ENCODE measurements around the gene CDC6. TPM values are rescaled to one million over a fixed set of nuclear protein-coding genes. Genes with fewer than 3 reads are reported as not detected.

CDC6 gene
- total RNA-seq, 4 donors from 2014 or later = 0.54 to 2.2 (median 1.2) TPM; not detected in 1

- Histone ChIP-seq H3K27ac (peak overlapping the region; percentile 52 to 99 (median 96)), H3K9me3 (no peaks in the 10 kb centered on the region), H3K36me3 (peaks cover 0 to 15% of the 10 kb centered on the region in 2 donors), H3K4me3 (peak overlapping the region; percentile 58 to 90), H3K27me3 (no peaks in the 10 kb centered on the region), H3K4me1 (peaks cover 16 to 88% (median 55%) of the 10 kb centered on the region in 3 donors)
- 60% methylated on average over 1 of the region's 7 CpGs; no CpG with 5 or more reads in 1 of the 2 donors for WGBS, 2 donors (ENCODE audit: low coverage in 1 of 2)
- no peak for ATAC-seq
- TF ChIP-seq CTCF (IDR thresholded peaks at IDR 0.05) (no peak), POLR2A (IDR thresholded peaks at IDR 0.05) (no peak), EP300 (IDR thresholded peaks at IDR 0.05) (no peak), POLR2AphosphoS5 (IDR thresholded peaks at IDR 0.05) (no peak)
These were observed 56.9 kb downstream of the CDC6 start for GRCh38 chr17:40344421-40345160.

- H3K9me3 ChIP-seq = no peaks in the 10 kb centered on the region
- H3K4me1 ChIP-seq = peaks cover 16 to 88% (median 60%) of the 10 kb centered on the region in 3 donors
- peak overlapping the region; percentile 52 to 99 (median 96) for H3K27ac ChIP-seq
- WGBS, 2 donors (ENCODE audit: low coverage in 1 of 2) = 0% methylated on average over 4 of the region's 45 CpGs; no CpG with 5 or more reads in 1 of the 2 donors
- TF ChIP-seq POLR2AphosphoS5 (IDR thresholded peaks at IDR 0.05) = peak; percentile 46
- TF ChIP-seq CTCF (IDR thresholded peaks at IDR 0.05) = no peak
- peaks cover 0 to 21% of the 10 kb centered on the region in 2 donors for H3K36me3 ChIP-seq
- no peaks in the 10 kb centered on the region for H3K27me3 ChIP-seq
- peak; percentile 15 for ATAC-seq
- H3K4me3 ChIP-seq = peak overlapping the region; percentile 58 to 90
These were observed 57.7 kb downstream of the CDC6 start for GRCh38 chr17:40345161-40345993.

GRCh38 chr17:40345994-40346764, 58.5 kb downstream of the CDC6 start:
- TF ChIP-seq POLR2AphosphoS5 (IDR thresholded peaks at IDR 0.05) = no peak
- TF ChIP-seq POLR2A (IDR thresholded peaks at IDR 0.05) = no peak
- TF ChIP-seq EP300 (IDR thresholded peaks at IDR 0.05) = no peak
- TF ChIP-seq CTCF (IDR thresholded peaks at IDR 0.05) = no peak
- Histone ChIP-seq H3K36me3 (peaks cover 0 to 29% of the 10 kb centered on the region in 2 donors), H3K27me3 (no peaks in the 10 kb centered on the region), H3K4me3 (peak overlapping the region; percentile 58 to 90), H3K27ac (peak overlapping the region; percentile 52 to 99 (median 96)), H3K9me3 (no peaks in the 10 kb centered on the region), H3K4me1 (peaks cover 16 to 89% (median 59%) of the 10 kb centered on the region in 3 donors)
- no peak for ATAC-seq
- WGBS, 2 donors (ENCODE audit: low coverage in 1 of 2) = 40% methylated on average over 9 of the region's 11 CpGs; no CpG with 5 or more reads in 1 of the 2 donors

- TF ChIP-seq POLR2A (IDR thresholded peaks at IDR 0.05) (no peak), EP300 (IDR thresholded peaks at IDR 0.05) (no peak), POLR2AphosphoS5 (IDR thresholded peaks at IDR 0.05) (no peak), CTCF (IDR thresholded peaks at IDR 0.05) (no peak)
- peak overlapping the region in 3 of 4 donors; percentile 95 to 99 (median 97) for H3K27ac ChIP-seq
- H3K36me3 ChIP-seq = peaks cover 0 to 35% of the 10 kb centered on the region in 2 donors
- H3K4me1 ChIP-seq = peaks cover 16 to 94% (median 59%) of the 10 kb centered on the region in 3 donors
- H3K27me3 ChIP-seq = no peaks in the 10 kb centered on the region
- ATAC-seq = no peak
- no CpG with 5 or more reads among the region's 1 CpG for WGBS, 2 donors (ENCODE audit: low coverage in 1 of 2)
- H3K4me3 ChIP-seq = peak overlapping the region in 1 of 2 donors; percentile 90
- H3K9me3 ChIP-seq = no peaks in the 10 kb centered on the region
These were observed 59.1 kb downstream of the CDC6 start for GRCh38 chr17:40346765-40347158.

Measured in gastroesophageal sphincter (tissue), 4 donors.